HG02610 (cell line): ENCODE measurements around the gene ABCB9.

Source experiments
- ATAC-seq: cut with Tn5 transposase; IDR thresholded peaks from one replicate; pipeline ENCODE4 v1.9.1; 2021; ENCODE audit warnings: mild to moderate bottlenecking, moderate library complexity; ENCODE audit not compliant: unreplicated experiment

The ABCB9 gene

DNA sequence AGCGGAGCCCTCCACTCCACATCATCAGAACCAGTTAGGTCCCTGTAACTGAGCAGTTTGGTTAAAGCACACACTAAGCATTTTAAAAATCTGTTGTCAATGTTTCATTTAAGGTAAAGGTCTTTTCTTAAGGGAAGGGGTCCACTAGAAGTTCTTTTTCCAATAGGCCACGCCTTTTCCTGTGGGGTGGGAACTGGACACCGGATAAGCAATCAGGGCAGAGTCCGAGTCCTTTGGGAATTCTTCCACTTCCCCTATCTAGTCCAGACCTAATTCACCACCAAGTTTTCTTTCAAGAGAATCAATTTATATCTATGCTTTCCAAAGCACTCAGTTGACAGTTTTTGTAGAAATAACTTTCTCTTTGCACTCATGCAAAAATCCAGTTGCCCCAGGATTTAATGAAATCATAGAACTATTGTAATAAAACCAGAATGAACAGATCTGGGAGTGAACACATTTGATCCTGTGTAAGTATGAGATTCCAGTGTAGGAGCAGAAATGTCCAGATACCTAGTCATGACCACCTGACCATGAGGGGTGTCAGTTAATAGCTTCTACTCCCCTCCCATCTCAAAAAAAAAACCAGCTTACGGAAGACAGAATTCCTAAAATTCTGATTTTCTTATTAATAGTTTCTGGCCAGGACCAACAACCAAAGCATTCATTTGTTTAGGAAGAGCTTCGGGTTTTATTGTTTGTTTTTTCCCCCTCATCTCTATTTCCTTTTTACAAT, 82.0 kb downstream of the ABCB9 start:
- ATAC-seq, result no peak

GRCh38 chr12:122882908-122883558, 83.2 kb downstream of the ABCB9 start:
- ATAC-seq, result no peak

DNA sequence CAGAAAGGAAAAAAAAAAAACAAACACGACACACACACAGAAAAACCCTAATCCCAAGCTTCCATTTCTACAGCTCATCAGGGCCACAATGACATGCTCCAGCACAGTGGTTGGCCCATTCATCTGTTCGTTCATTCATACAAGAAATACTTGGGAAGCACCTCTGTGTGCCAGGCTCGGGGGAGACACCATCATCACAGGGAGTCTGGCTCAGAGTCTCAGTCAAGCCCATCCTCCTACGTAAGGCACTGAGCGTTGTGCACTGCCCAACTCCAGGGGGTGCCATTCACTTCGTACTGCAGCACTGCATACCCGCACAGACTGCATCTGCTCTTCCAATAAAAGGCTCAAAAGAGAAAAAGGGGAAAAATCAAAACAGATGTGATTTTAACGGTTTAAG, 85.6 kb downstream of the ABCB9 start:
- ATAC-seq, result no peak

DNA sequence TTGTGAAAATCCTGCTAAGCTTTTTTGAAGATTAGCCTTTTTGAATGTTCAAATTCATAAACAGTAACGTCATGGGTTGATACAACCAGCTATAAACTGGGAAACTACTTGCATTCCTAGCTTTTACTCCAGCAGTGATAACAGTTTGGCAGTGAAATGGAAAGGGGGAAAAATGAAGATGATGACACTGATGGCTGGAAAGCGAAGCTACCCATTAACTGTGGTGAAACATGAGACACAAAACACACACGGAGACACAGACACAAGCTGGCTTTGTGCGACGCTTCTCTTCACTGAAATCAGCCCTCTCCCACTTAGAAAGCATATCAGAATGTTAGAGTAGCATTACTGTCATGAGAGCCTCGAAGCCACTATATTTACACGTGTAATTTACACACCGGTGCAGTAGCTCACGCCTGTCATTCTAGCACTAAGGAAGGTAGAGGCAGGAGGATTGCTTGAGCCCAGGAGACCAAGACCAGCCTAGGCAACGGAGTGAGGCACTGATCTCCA, 86.1 kb downstream of the ABCB9 start:
- no peak for ATAC-seq
